ENCODE data around the gene ASCL5.
A peak's percentile ranks its signal among the peaks of the same experiment; 100 is the strongest.

GRCh38 chr1:201114245-201115131 is 12.5 kb downstream of the ASCL5 start:
- no peak for TF ChIP-seq TAF1 (IDR thresholded peaks at IDR 0.05; ENCODE audit: low read depth)
- TF ChIP-seq EP300 (IDR thresholded peaks at IDR 0.05; ENCODE audit: borderline replicate concordance) = no peak
- no peak for TF ChIP-seq YY1 (IDR thresholded peaks at IDR 0.05; ENCODE audit: low read depth)
- TF ChIP-seq, protein P1, sequence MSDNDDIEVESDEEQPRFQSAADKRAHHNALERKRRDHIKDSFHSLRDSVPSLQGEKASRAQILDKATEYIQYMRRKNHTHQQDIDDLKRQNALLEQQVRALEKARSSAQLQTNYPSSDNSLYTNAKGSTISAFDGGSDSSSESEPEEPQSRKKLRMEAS (IDR thresholded peaks at IDR 0.05) = peak; percentile 77
- 0 out of 2 replicates have a peak, but pooled peaks have one; percentile 25 for TF ChIP-seq ZBTB7A (IDR thresholded peaks at IDR 0.05; ENCODE audit: low read depth)
- TF ChIP-seq RAD21 (IDR thresholded peaks at IDR 0.05; ENCODE audit: low read depth) = peak; percentile 97
- no peak for TF ChIP-seq TCF12 (IDR thresholded peaks at IDR 0.05; ENCODE audit: low read depth)
